Measurements from ENCODE around the gene GNRHR.
"Not testable (repeated sequence)": the region's sequence is repeated elsewhere in the genome, so short reads cannot be mapped to it uniquely, and the experiment has no call there.

The GNRHR gene

DNA sequence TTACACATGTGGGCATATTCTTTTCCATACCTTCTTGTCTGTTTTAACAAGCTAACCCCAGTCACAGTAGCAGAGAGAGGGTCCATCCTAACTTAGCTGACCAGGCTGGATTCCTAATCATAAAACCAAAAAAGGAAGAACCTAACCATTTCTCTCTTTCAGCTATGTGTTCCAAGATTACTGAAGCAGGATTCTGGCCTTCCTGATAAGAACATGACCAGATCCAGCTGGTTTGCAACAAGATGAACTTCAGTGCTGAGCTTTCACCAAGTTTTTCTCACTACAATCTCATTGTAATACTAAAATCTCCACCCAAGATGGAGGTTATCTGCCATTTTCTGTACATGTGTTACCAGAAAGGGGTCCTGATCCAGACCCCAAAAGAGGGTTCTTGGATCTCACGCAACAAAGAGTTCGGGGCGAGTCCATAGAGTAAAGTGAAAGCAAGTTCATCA, 32.8 kb downstream of the GNRHR start:
- Mint-ChIP-seq H3K36me3 (peaks cover 24% of the 10 kb centered on the region), H3K4me1 (peaks cover 12% of the 10 kb centered on the region), H3K27ac (peak overlapping the region; percentile 8), H3K9me3 (no peaks in the 10 kb centered on the region), H3K27me3 (no peaks in the 10 kb centered on the region), H3K4me3 (no peak overlapping the region)
- CTCF ChIA-PET: interaction anchor here (1.1 kb wide), 1 partner anchor 25 kb away, joined by 3 read pairs; no protein-coding TSS in a partner anchor
- DNase-seq: no peak

DNA sequence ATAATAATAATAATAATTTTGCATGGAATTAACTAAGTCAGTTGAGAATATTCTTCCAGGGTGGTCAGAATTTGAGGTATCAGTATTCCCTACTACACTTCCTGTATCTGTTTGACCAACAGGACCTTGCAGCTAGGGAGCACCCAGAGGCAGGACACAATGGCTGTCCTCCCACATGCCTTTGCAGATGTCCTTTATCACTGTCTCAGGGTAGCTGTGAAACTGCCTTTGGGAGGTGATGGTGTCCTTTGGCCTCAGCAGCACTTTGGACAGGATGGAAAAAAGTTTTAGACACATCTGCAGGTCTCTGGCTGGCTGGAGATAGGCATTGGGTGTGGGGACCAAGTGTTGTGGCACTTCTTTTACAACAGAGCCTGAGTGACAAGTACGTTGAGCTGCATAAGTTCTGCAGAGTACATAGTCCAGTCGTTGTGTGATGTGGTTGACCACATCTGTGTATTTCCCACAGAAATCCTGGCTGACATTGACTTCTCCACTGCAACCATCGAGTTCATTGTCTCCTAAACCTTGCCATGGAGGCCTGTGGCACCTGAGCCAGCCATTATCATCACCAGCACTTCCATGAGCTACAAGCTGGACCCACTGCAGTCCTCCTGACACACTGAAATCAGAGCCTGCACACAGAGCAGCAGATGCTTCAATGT, 34.1 kb downstream of the GNRHR start:
- CTCF ChIA-PET: interaction anchor here (0.6 to 1.4 kb wide), 2 partner anchors 22 to 25 kb away, joined by 3 read pairs; no protein-coding TSS in a partner anchor
- no peak for DNase-seq
- Mint-ChIP-seq H3K4me3 (no peak overlapping the region), H3K27me3 (no peaks in the 10 kb centered on the region), H3K4me1 (peaks cover 12% of the 10 kb centered on the region), H3K27ac (no peak overlapping the region), H3K36me3 (peaks cover 31% of the 10 kb centered on the region), H3K9me3 (no peaks in the 10 kb centered on the region)

DNA sequence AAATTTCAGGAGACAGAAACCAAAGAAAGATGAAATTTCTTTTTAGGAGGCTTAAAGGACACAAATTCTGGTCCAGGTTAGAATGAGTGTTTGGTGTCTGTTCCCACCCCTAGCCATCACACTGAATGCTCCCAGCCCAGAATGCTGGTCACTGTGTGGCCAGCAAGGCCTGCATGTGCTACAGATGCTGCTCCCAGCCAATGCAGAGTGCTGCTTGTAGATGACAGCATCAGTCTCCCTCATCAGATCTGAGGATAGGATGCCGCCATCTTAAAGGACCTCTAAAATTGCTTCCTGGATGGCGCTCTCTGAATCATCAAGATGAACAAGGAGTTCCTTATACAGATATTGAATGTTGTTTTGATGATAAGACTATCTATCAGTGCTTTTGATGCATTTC, 35.3 kb downstream of the GNRHR start:
- H3K4me1 Mint-ChIP-seq: peaks cover 16% of the 10 kb centered on the region
- no peak overlapping the region for H3K27ac Mint-ChIP-seq
- no peaks in the 10 kb centered on the region for H3K27me3 Mint-ChIP-seq
- CTCF ChIA-PET: interaction anchor here (2.0 kb wide), 1 partner anchor 27 kb away, joined by 8 read pairs; no protein-coding TSS in a partner anchor
- H3K9me3 Mint-ChIP-seq: no peaks in the 10 kb centered on the region
- no peak for DNase-seq
- H3K4me3 Mint-ChIP-seq: no peak overlapping the region
- peaks cover 34% of the 10 kb centered on the region for H3K36me3 Mint-ChIP-seq

DNA sequence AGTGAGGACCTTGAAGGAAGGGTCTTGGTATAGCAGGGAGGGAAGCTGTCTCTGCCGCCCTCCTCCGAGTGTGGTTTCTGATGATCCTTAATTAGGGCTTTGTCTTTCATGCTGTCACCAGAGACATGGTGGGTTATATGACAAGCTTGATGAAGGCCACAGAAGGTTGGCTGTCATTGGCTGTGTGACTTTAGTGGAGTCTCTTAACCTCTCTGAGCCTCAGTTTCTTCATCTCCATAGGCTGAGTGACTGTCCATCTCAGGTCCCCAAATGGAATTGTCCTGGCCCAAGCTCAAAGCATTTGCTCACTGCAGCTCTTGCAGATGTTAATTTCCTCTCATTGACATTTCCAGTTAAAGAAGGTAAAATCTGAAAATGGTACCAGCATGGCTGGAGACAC, 36.6 kb downstream of the GNRHR start:
- H3K36me3 Mint-ChIP-seq: peaks cover 34% of the 10 kb centered on the region
- H3K9me3 Mint-ChIP-seq: no peaks in the 10 kb centered on the region

DNA sequence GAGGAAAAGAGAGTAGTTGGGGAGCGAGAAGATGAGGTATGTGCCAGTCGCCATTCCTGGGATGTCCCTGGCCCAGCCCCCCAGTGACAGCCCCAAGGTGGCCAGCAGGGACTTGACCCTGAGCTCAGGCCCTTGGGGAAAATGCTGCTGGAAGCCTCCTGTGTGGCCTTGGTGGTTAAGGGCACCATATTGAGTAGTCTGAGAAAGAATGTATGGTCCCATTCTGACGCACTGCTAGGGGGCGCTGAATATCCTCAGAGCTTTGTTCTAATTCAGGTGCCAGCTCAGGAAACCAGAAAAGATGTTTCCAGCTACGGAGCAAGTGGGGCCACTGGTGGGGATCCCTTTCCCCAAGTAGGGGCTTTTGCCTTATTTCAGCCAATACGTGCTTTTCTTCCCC, 39.2 kb downstream of the GNRHR start:
- CTCF ChIA-PET: interaction anchor here (1.4 kb wide), 1 partner anchor 9 kb away, joined by 3 read pairs; no protein-coding TSS in a partner anchor
- H3K36me3 Mint-ChIP-seq: peaks cover 28% of the 10 kb centered on the region

More for the DNA sequence above, 36.6 kb downstream of the GNRHR start:
- Mint-ChIP-seq H3K27me3 (no peaks in the 10 kb centered on the region), H3K27ac (no peak overlapping the region), H3K4me1 (peaks cover 19% of the 10 kb centered on the region), H3K4me3 (no peak overlapping the region)
- CTCF ChIA-PET: interaction anchor here (2.0 kb wide), 1 partner anchor 29 kb away, joined by 8 read pairs; no protein-coding TSS in a partner anchor
- DNase-seq: no peak

DNA sequence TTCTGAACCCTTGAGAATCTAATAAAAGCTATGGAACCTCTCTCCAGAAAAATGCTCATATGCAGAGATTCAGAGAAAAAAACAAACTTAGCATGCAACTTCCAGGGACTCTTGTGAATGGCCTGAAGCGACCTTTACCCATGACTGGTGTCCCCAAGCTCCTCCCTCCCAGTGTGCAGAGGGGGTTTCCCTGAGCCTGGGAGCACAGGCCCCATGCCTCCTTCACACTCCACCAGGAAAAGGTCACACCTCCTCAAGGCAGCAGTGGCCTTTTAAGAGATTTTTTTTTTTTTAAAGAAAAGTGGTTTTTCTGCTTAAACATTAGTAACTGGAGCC, 40.0 kb downstream of the GNRHR start:
- Mint-ChIP-seq H3K4me1 (peaks cover 7% of the 10 kb centered on the region), H3K4me3 (no peak overlapping the region), H3K27me3 (no peaks in the 10 kb centered on the region), H3K9me3 (no peaks in the 10 kb centered on the region), H3K27ac (no peak overlapping the region), H3K36me3 (peaks cover 32% of the 10 kb centered on the region)
- CTCF ChIA-PET: interaction anchor here (0.8 to 1.4 kb wide), 2 partner anchors 10 to 32 kb away, joined by 3 read pairs; no protein-coding TSS in a partner anchor
- DNase-seq: no peak

More for the DNA sequence above, 39.2 kb downstream of the GNRHR start:
- no peak for DNase-seq
- no peak overlapping the region for H3K27ac Mint-ChIP-seq
- H3K9me3 Mint-ChIP-seq: no peaks in the 10 kb centered on the region
- H3K4me3 Mint-ChIP-seq: no peak overlapping the region
- peaks cover 7% of the 10 kb centered on the region for H3K4me1 Mint-ChIP-seq
- H3K27me3 Mint-ChIP-seq: no peaks in the 10 kb centered on the region

DNA sequence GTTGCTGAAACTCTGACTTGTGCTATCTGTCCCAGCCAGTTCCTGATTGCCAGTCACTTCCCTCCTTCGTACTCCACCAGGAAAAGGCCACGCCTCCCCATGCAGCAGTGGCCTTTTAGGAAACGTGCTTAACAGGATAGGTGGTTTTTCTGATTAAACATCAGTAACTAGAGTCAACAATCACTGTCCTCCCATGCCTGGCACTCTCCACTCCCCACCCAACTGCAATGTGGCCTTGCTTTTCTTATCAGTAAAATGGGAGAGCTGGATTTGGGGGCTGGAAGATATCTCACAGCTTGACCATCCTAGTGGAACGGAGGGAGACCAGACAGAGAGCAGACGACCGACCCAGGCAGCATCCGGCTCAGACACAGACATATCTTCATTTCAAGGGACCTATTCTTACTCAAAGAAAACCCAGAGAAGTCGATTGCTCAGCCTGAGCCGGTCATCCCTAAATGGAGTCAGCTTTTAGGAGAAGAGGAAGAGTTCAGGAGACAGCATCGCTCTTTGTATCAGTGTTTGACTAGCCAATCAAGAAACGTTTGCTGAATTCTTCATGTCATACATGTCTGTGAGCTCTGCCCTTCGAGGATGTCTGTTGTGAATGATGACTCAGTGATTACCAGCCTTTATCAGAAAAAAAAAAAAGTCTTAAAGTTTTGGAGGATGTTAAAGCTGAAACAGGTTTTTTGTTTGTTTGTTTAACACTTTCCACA, 40.5 kb downstream of the GNRHR start:
- Mint-ChIP-seq H3K36me3 (peaks cover 33% of the 10 kb centered on the region), H3K4me3 (no peak overlapping the region), H3K27me3 (no peaks in the 10 kb centered on the region), H3K4me1 (peaks cover 7% of the 10 kb centered on the region), H3K9me3 (no peaks in the 10 kb centered on the region), H3K27ac (peak overlapping the region; percentile 70)
- no peak for DNase-seq
- CTCF ChIA-PET: interaction anchor here (0.8 to 1.4 kb wide), 2 partner anchors 10 to 33 kb away, joined by 3 read pairs; no protein-coding TSS in a partner anchor

DNA sequence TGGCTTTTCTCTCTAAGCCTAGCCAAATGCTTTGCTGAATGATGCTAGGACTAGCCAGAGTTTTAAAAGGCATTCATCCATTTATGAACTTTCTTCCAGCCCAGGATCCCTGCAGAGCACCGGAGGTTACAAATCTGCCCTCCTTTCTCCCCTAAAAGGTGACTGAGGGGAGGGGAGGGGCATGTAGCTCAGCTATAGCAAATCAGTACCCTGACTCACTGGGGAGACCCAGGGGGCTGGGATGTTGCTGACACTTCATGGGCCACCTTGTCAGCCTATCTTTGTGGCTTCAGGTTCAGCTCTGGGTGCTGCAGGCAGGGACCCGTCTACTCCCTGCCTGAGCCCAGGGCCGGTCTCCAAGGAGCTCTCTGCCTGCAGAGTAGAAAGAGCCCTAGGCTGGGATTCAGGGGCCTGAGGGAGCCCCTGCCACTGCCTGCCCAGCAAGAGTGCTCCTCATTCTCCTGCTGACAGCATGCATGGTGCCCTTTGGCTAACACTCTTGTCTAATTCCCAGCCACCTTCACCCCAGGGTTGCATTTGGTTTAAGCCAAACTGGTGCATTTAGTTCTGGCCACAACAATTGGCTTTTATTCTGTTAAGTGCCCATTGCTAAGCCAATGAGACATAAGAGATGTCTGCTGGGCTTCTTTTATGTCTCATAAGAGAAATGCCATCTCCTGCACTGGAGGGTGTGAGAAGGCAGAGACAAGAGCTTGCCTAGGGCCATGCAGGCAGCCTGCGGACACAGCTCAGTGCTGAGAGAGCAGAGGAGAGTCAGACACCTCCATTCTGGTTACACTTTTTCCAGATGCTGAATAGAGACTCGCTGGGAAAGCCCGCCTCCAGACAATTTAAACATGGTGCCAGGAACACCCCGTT, 41.3 kb downstream of the GNRHR start:
- DNase-seq: no peak
- Mint-ChIP-seq H3K4me3 (no peak overlapping the region), H3K27ac (no peak overlapping the region), H3K4me1 (peaks cover 9% of the 10 kb centered on the region), H3K27me3 (no peaks in the 10 kb centered on the region), H3K9me3 (peaks cover 4% of the 10 kb centered on the region), H3K36me3 (peaks cover 37% of the 10 kb centered on the region)
- CTCF ChIA-PET: no interaction called here

DNA sequence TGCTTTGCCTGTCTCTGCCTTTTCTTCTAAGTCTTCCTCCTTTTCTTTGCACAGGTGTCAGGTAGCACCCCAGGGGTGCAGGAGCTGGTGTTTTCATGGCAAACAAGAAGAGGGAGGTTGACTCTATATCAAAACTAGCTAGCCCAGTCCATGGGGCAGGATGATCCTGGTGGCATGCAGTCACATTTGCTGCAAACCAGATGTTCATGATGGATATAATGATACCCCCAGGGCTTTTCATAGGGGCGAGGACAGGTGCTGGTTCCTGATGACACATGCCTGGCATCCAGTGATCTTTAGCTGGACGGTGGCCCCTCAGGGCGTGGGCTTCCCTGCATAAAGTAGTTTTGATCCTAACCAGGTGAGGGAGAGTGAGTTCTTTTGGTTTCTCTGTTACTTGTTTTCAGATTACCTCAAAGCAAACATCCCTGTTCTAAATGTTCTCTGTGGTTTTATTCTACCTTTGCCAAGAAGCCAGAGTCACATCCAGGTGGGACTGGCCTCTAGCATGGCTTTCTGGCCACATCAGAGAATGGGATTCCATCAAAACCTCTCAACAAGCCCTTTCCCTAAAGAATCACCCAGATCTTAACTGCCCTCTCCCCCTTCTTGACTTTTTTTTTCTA, 42.1 kb downstream of the GNRHR start:
- Mint-ChIP-seq H3K9me3 (peaks cover 7% of the 10 kb centered on the region), H3K36me3 (peaks cover 41% of the 10 kb centered on the region), H3K4me3 (no peak overlapping the region), H3K27me3 (no peaks in the 10 kb centered on the region), H3K4me1 (peaks cover 9% of the 10 kb centered on the region), H3K27ac (no peak overlapping the region)
- CTCF ChIA-PET: no interaction called here
- DNase-seq: no peak

DNA sequence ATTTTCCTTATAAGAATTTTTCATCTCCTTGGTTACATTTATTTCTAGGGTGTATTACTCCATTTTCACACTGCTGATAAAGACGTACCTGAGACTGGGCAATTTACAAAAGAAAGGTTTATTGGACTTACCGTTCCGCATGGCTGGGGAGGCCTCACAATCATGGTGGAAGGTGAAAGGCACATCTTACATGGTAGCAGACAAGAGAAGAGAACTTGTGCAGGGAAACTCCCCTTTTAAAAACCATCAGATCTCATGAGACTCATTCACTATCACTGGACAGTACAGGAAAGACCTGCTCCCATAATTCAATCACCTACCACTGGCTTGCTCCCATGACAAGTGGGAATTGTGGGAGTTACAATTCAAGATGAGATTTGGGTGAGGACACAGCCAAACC, 47.5 kb downstream of the GNRHR start:
- H3K4me1 Mint-ChIP-seq: peaks cover 42% of the 10 kb centered on the region
- CTCF ChIA-PET: not testable (repeated sequence)
- H3K36me3 Mint-ChIP-seq: peaks cover 55% of the 10 kb centered on the region

DNA sequence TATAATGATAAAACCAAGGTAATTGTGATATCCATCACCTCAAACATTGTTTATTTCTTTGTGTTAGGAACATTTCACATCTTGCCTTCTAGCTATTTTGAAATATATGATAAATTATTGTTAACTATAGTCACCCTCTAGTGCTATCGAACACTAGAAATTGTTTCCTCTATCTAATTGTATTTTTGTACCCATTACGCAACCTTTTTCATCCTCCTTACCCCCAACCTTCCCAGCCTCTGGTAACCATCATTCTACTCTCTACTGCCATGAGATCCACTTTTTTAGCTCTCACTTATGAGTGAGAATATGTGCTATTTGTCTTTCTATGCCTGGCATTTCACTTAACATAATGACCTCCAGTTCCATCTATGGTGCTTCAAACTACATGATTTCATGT, 49.3 kb downstream of the GNRHR start:
- no peak overlapping the region for H3K27ac Mint-ChIP-seq
- CTCF ChIA-PET: no interaction called here
- no peak for DNase-seq
- H3K36me3 Mint-ChIP-seq: peaks cover 51% of the 10 kb centered on the region
- peaks cover 22% of the 10 kb centered on the region for H3K9me3 Mint-ChIP-seq
- H3K4me3 Mint-ChIP-seq: no peak overlapping the region
- H3K4me1 Mint-ChIP-seq: peaks cover 45% of the 10 kb centered on the region
- H3K27me3 Mint-ChIP-seq: no peaks in the 10 kb centered on the region

More for the DNA sequence above, 47.5 kb downstream of the GNRHR start:
- H3K27ac Mint-ChIP-seq, DNase-seq, H3K27me3 Mint-ChIP-seq, H3K4me3 Mint-ChIP-seq: not testable (repeated sequence)
- peaks cover 22% of the 10 kb centered on the region for H3K9me3 Mint-ChIP-seq

DNA sequence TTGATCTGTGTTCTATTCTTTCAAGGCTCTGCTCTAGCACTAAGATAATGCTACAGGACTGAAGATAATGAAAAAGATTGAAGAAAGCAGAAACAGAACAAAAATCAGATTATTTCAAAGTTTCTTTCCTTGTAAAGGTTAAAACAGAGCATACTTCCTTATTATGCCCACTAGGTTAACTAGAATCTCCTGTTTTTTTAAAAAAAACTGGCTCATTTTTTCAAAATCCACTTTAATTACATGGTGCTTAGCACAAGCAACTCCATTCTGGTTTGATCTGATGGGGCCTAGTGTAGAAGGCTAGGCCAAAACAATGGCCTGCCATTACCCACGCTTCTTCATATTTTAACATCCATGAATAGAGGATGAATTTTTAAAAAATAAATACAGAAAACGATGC, 52.0 kb downstream of the GNRHR start:
- H3K9me3 Mint-ChIP-seq: peaks cover 16% of the 10 kb centered on the region
- peak overlapping the region; percentile 96 for H3K27ac Mint-ChIP-seq
- H3K36me3 Mint-ChIP-seq: peaks cover 43% of the 10 kb centered on the region
- CTCF ChIA-PET: interaction anchor here (1.0 to 1.5 kb wide), 2 partner anchors 47 to 158 kb away, joined by 3 to 5 read pairs; partner anchors contain the start of gene CENPC
- DNase-seq: no peak
- H3K27me3 Mint-ChIP-seq: no peaks in the 10 kb centered on the region
- H3K4me1 Mint-ChIP-seq: peaks cover 63% of the 10 kb centered on the region
- peak overlapping the region; percentile 91 for H3K4me3 Mint-ChIP-seq

DNA sequence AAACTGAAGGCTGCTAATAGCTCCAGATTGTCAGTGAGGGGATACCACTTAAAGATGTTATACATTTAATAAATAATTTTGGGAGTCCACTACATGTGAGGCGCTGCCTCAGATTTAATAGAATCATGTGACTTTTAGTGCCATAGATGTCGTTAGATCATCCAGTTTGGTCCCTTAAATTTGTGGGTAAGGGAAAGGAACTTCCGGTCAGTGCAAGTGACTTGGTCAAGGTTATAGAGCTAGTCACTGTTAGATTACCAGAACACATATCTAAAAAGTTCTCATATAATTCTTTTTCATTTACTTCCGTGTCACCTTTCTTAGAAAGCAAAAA, 52.7 kb downstream of the GNRHR start:
- DNase-seq: no peak
- Mint-ChIP-seq H3K4me1 (peaks cover 60% of the 10 kb centered on the region), H3K27me3 (no peaks in the 10 kb centered on the region), H3K9me3 (peaks cover 12% of the 10 kb centered on the region), H3K36me3 (peaks cover 37% of the 10 kb centered on the region), H3K27ac (peak overlapping the region; percentile 96), H3K4me3 (peak overlapping the region; percentile 91)
- CTCF ChIA-PET: interaction anchor here (0.9 to 2.2 kb wide), 4 partner anchors 45 to 157 kb away, joined by 3 to 5 read pairs (median 4); partner anchors contain the start of gene CENPC

All from activated naive CD4-positive, alpha-beta T cell treated with anti-CD3 and anti-CD28 coated beads, Interleukin-2, amount 10 ng/mL, durations not matched to agents 7 days and 5 days (primary cell).